HEK293 (cell line): Measurements from ENCODE around the gene MRPL41.

Experiments
- CTCF ChIA-PET: fragments of 350-600 bp; formaldehyde crosslinking; extraction: SDS; loops from one replicate; lab custom pipeline; 2021; ENCODE audit warnings: antibody characterized with exemption; lab: Yijun Ruan, JAX
- POLR2A ChIA-PET: fragments of 300-600 bp; formaldehyde crosslinking; extraction: SDS; loops from one replicate; lab custom pipeline; 2020; ENCODE audit warnings: antibody characterized with exemption, inconsistent platforms; lab: Yijun Ruan, JAX
- H3K27ac ChIP-seq: fragments of 200-500 bp; sonication (Bioruptor generic); 2 replicates; pipeline ENCODE4 v1.5.1; 2014; ENCODE audit warnings: low read depth, low read length, control low read depth, inconsistent platforms; ENCODE audit errors: extremely low read depth
- H3K36me3 ChIP-seq, 2 experiments: fragments of 200-500 bp in 1 of 2; sonication (Bioruptor generic) in 1 of 2; 1 replicate in 1 of 2; 2 replicates in 1 of 2; pipeline ENCODE4 v1.5.1; 2014 to 2017; ENCODE audit warnings: inconsistent platforms in 2 of 2, low read length in 2 of 2; ENCODE audit not compliant: control insufficient read depth in 2 of 2, insufficient read depth in 1 of 2
- H3K4me1 ChIP-seq: fragments of 200-500 bp; sonication (Bioruptor generic); 2 replicates; pipeline ENCODE4 v1.5.1; 2014; ENCODE audit warnings: mild to moderate bottlenecking, low read length, inconsistent platforms; ENCODE audit not compliant: control insufficient read depth, insufficient read depth
- H3K4me3 ChIP-seq: 2 replicates; pipeline ENCODE4 v1.5.1; 2011; ENCODE audit warnings: low read depth, mild to moderate bottlenecking, control low read depth, low read length, moderate library complexity
- H3K9me3 ChIP-seq: fragments of 200-500 bp; sonication (Bioruptor generic); 2 replicates; pipeline ENCODE4 v1.5.1; 2014; ENCODE audit warnings: low read depth, low read length, inconsistent platforms; ENCODE audit not compliant: control insufficient read depth, insufficient read depth
- SP3 ChIP-seq: fragments of 450-650 bp; formaldehyde crosslinking; IDR thresholded peaks from 2 replicates; pipeline ENCODE4 v1.5.1; 2016; ENCODE audit warnings: missing biosample characterization, missing genetic modification characterization
- TRIM28 ChIP-seq: IDR thresholded peaks from 2 replicates; pipeline ENCODE4 v1.6.1; 2011; ENCODE audit warnings: low read length, control low read depth, borderline replicate concordance
- ZBTB21 ChIP-seq: fragments of 450-650 bp; formaldehyde crosslinking; IDR thresholded peaks from 2 replicates; pipeline ENCODE4 v1.5.1; 2017; ENCODE audit warnings: missing biosample characterization, missing genetic modification characterization
- ZIC2 ChIP-seq: fragments of 450-650 bp; formaldehyde crosslinking; IDR thresholded peaks from 2 replicates; pipeline ENCODE4 v1.5.1; 2016; ENCODE audit warnings: missing biosample characterization, missing genetic modification characterization
- ZNF114 ChIP-seq: fragments of 450-650 bp; formaldehyde crosslinking; IDR thresholded peaks from 2 replicates; pipeline ENCODE4 v1.5.0; 2017; ENCODE audit warnings: missing biosample characterization, missing genetic modification characterization
- ZNF140 ChIP-seq: fragments of 450-650 bp; formaldehyde crosslinking; IDR thresholded peaks from 2 replicates; pipeline ENCODE4 v1.5.1; 2016; ENCODE audit warnings: missing biosample characterization, missing genetic modification characterization
- ZNF146 ChIP-seq: fragments of 450-650 bp; formaldehyde crosslinking; IDR thresholded peaks from 2 replicates; pipeline ENCODE4 v1.5.1; 2016; ENCODE audit warnings: missing biosample characterization, missing genetic modification characterization
- ZNF211 ChIP-seq: fragments of 450-650 bp; formaldehyde crosslinking; IDR thresholded peaks from 2 replicates; pipeline ENCODE4 v1.5.1; 2016; ENCODE audit warnings: low read depth, missing biosample characterization, missing genetic modification characterization
- ZNF248 ChIP-seq: fragments of 450-650 bp; formaldehyde crosslinking; IDR thresholded peaks from 2 replicates; pipeline ENCODE4 v1.5.1; 2017; ENCODE audit warnings: missing biosample characterization, missing genetic modification characterization
- ZNF274 ChIP-seq, 2 experiments: fragments of 200-500 bp in 1 of 2; fragments of 450-650 bp in 1 of 2; sonication (Bioruptor generic) in 1 of 2; formaldehyde crosslinking in 1 of 2; IDR thresholded peaks; 2 replicates each; pipeline versions ENCODE4 v1.5.1 to v1.6.1; 2014 to 2016; ENCODE audit warnings: borderline replicate concordance in 1 of 2, inconsistent platforms in 1 of 2, low read length in 1 of 2, missing biosample characterization in 1 of 2, missing genetic modification characterization in 1 of 2
- ZNF311 ChIP-seq: fragments of 450-650 bp; formaldehyde crosslinking; IDR thresholded peaks from 2 replicates; pipeline ENCODE4 v1.5.1; 2017; ENCODE audit warnings: missing biosample characterization, missing genetic modification characterization, borderline replicate concordance
- ZNF394 ChIP-seq: fragments of 450-650 bp; formaldehyde crosslinking; IDR thresholded peaks from 2 replicates; pipeline ENCODE4 v1.5.1; 2016; ENCODE audit warnings: missing biosample characterization, missing genetic modification characterization, mild to moderate bottlenecking, moderate library complexity, borderline replicate concordance
- ZNF624 ChIP-seq: fragments of 450-650 bp; formaldehyde crosslinking; IDR thresholded peaks from 2 replicates; pipeline ENCODE4 v1.5.1; 2017; ENCODE audit warnings: missing biosample characterization, missing genetic modification characterization
- ZNF701 ChIP-seq: fragments of 450-650 bp; formaldehyde crosslinking; IDR thresholded peaks from 2 replicates; pipeline ENCODE4 v1.5.1; 2016; ENCODE audit warnings: missing biosample characterization, missing genetic modification characterization
- ZNF785 ChIP-seq: fragments of 450-650 bp; formaldehyde crosslinking; IDR thresholded peaks from 2 replicates; pipeline ENCODE4 v1.5.1; 2016; ENCODE audit warnings: missing biosample characterization, missing genetic modification characterization
- ZNF791 ChIP-seq: fragments of 450-650 bp; formaldehyde crosslinking; IDR thresholded peaks from 2 replicates; pipeline ENCODE4 v1.5.1; 2016; ENCODE audit warnings: missing biosample characterization, missing genetic modification characterization
- TF ChIP-seq, protein P1 (sequence below): fragments of 450-650 bp; formaldehyde crosslinking; IDR thresholded peaks from 2 replicates; pipeline ENCODE4 v1.5.1; 2016; ENCODE audit warnings: missing biosample characterization, missing genetic modification characterization, borderline replicate concordance
- TF ChIP-seq, protein P2 (sequence below): fragments of 450-650 bp; formaldehyde crosslinking; IDR thresholded peaks from 2 replicates; pipeline ENCODE4 v1.5.1; 2016; ENCODE audit warnings: missing biosample characterization, missing genetic modification characterization, low read depth
- TF ChIP-seq, protein P3 (sequence below): fragments of 450-650 bp; formaldehyde crosslinking; IDR thresholded peaks from 2 replicates; pipeline ENCODE4 v1.5.1; 2016; ENCODE audit warnings: missing biosample characterization, missing genetic modification characterization

MRPL41 gene

DNA sequence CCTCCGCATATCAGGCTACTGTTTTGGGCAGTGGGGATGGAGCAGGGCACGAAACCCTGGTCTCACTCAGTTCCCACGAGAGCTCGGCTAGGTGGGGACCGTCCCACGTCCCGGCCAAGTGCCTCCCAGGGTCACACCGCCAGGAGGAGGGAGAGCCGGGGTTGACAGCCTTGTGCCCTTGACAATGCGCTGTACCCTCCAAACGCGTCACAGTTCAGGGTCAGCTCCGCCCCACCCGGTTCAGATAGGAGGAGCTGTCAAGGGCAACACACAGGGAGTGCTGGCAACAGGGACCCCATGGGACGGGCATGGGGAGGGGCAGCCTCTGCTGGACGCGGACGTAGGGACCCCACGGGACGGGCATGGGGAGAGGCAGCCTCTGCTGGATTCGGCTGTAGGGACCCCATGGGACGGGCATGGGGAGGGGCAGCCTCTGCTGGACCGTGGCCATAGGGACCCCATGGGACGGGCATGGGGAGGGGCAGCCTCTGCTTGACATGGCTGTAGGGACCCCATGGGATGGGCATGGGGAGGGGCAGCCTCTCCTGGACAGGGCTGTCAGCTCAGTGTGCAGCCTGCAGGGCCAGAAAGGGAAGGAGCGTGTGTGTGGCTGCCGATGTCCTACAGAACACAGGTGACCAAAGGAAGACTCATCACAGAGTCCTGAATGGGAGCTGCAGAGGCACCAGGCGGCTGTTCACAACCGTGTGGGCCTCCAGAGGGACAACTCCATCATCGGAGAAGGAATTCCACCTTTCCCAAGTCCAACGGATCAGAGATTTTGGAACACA, 30.9 kb upstream of the MRPL41 start (continued):
- TF ChIP-seq, protein P1, sequence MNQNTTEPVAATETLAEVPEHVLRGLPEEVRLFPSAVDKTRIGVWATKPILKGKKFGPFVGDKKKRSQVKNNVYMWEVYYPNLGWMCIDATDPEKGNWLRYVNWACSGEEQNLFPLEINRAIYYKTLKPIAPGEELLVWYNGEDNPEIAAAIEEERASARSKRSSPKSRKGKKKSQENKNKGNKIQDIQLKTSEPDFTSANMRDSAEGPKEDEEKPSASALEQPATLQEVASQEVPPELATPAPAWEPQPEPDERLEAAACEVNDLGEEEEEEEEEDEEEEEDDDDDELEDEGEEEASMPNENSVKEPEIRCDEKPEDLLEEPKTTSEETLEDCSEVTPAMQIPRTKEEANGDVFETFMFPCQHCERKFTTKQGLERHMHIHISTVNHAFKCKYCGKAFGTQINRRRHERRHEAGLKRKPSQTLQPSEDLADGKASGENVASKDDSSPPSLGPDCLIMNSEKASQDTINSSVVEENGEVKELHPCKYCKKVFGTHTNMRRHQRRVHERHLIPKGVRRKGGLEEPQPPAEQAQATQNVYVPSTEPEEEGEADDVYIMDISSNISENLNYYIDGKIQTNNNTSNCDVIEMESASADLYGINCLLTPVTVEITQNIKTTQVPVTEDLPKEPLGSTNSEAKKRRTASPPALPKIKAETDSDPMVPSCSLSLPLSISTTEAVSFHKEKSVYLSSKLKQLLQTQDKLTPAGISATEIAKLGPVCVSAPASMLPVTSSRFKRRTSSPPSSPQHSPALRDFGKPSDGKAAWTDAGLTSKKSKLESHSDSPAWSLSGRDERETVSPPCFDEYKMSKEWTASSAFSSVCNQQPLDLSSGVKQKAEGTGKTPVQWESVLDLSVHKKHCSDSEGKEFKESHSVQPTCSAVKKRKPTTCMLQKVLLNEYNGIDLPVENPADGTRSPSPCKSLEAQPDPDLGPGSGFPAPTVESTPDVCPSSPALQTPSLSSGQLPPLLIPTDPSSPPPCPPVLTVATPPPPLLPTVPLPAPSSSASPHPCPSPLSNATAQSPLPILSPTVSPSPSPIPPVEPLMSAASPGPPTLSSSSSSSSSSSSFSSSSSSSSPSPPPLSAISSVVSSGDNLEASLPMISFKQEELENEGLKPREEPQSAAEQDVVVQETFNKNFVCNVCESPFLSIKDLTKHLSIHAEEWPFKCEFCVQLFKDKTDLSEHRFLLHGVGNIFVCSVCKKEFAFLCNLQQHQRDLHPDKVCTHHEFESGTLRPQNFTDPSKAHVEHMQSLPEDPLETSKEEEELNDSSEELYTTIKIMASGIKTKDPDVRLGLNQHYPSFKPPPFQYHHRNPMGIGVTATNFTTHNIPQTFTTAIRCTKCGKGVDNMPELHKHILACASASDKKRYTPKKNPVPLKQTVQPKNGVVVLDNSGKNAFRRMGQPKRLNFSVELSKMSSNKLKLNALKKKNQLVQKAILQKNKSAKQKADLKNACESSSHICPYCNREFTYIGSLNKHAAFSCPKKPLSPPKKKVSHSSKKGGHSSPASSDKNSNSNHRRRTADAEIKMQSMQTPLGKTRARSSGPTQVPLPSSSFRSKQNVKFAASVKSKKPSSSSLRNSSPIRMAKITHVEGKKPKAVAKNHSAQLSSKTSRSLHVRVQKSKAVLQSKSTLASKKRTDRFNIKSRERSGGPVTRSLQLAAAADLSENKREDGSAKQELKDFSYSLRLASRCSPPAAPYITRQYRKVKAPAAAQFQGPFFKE (tag by site-specific recombination) = no peak
- TF ChIP-seq ZNF785 (tag by site-specific recombination) (no peak), TRIM28 (no peak), ZNF114 (no peak), SP3 (no peak), ZNF274 (IDR thresholded peaks at IDR 0.05; ENCODE audit: low read length) (no peak), ZNF274 (tag by site-specific recombination; IDR thresholded peaks at IDR 0.05; ENCODE audit: borderline replicate concordance) (no peak), ZIC2 (tag by site-specific recombination) (no peak), ZNF311 (tag by site-specific recombination) (no peak), ZNF701 (tag by site-specific recombination) (no peak), ZNF624 (tag by site-specific recombination) (no peak), ZNF248 (no peak), ZNF146 (tag by site-specific recombination) (no peak)
- TF ChIP-seq, protein P2, sequence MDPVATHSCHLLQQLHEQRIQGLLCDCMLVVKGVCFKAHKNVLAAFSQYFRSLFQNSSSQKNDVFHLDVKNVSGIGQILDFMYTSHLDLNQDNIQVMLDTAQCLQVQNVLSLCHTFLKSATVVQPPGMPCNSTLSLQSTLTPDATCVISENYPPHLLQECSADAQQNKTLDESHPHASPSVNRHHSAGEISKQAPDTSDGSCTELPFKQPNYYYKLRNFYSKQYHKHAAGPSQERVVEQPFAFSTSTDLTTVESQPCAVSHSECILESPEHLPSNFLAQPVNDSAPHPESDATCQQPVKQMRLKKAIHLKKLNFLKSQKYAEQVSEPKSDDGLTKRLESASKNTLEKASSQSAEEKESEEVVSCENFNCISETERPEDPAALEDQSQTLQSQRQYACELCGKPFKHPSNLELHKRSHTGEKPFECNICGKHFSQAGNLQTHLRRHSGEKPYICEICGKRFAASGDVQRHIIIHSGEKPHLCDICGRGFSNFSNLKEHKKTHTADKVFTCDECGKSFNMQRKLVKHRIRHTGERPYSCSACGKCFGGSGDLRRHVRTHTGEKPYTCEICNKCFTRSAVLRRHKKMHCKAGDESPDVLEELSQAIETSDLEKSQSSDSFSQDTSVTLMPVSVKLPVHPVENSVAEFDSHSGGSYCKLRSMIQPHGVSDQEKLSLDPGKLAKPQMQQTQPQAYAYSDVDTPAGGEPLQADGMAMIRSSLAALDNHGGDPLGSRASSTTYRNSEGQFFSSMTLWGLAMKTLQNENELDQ (tag by site-specific recombination) = no peak

DNA sequence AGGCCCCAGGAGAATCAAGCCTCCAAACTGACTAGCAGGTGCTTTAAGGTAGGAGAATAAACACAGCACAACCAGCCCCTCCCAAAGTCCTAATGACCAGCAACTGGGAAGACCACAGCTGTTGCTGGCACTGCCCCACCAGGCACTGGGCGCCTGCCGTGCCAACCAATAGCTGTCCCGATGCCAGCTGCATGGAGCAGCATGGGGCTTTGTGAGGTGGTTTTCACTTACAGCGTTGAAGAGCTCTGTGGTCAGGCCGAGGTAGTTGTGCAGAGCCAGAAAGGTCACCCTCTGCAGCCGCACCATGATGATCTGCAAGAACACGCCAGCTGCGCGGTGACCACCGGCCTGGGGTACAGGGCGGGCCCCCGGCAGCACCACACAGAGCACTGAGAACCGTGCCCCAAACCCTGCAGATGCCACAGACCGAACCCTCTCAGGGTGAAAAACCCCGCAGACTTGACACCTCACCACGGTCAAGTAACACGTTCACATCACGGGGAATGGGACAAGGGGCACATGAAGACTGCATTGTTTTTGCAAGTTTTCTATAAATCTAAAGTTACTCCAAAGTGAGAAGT, 30.2 kb upstream of the MRPL41 start:
- no peaks in the 10 kb centered on the region for H3K4me1 ChIP-seq
- no peak for TF ChIP-seq ZNF791 (tag by site-specific recombination)
- TF ChIP-seq ZBTB21 = no peak
- TF ChIP-seq, protein P3, sequence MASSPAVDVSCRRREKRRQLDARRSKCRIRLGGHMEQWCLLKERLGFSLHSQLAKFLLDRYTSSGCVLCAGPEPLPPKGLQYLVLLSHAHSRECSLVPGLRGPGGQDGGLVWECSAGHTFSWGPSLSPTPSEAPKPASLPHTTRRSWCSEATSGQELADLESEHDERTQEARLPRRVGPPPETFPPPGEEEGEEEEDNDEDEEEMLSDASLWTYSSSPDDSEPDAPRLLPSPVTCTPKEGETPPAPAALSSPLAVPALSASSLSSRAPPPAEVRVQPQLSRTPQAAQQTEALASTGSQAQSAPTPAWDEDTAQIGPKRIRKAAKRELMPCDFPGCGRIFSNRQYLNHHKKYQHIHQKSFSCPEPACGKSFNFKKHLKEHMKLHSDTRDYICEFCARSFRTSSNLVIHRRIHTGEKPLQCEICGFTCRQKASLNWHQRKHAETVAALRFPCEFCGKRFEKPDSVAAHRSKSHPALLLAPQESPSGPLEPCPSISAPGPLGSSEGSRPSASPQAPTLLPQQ (tag by site-specific recombination) = no peak
- no peak for TF ChIP-seq ZNF140 (tag by site-specific recombination)
- no peak for TF ChIP-seq ZNF211 (tag by site-specific recombination)
- no peak for TF ChIP-seq ZNF146 (tag by site-specific recombination)
- TF ChIP-seq ZNF394 (tag by site-specific recombination) = no peak
- H3K9me3 ChIP-seq = no peaks in the 10 kb centered on the region
- ChIA-PET CTCF (interaction anchor here (0.7 to 1.1 kb wide), 2 partner anchors 11 to 235 kb away, joined by 3 read pairs; no protein-coding TSS in a partner anchor), POLR2A (no interaction called here)
- H3K4me3 ChIP-seq = no peak overlapping the region
- no peaks in the 10 kb centered on the region for H3K36me3 ChIP-seq
- H3K27ac ChIP-seq = no peak overlapping the region
